ENCODE results near the gene ATP5MC2. TPM values are rescaled to one million over a fixed set of nuclear protein-coding genes. Genes with fewer than 3 reads are reported as not detected.

The ATP5MC2 gene
- total and polyA plus RNA-seq, 9 of the 15 experiments (the other 6 are each of a cell fraction or from before 2014, with no cell fraction given) = 314 to 1,208 (median 468) TPM

DNA sequence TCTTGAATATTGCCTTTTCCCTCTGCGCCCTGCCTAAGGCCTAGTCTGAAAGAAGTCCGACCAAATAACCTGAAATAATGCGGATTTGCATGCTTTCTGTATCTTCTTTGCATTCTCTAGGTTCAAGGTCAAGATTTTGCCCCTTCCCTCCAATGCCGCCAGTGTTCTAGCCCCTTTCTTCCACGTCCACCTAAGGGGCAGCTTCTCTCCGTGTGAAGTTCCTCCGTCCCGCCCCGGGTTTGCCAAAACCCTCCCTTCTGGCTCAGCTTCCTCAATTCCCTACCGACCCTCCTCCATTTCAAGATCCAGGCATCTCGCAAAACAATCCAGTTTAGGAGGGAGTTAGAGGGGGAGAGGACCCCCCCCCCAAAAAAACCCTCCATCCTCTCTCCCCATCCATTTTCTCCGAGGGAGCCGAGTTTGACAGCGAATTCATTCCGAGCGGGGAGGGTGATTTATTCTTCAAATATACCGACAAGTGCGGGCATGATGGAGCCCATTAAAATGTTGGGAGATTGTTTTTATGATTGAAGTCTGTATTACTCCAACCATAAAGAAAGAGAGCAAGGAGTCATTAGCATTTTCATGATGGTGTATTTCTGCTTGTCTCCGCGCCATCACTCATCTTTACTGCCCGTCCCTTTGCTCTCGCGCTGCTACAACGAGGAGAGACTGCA lies 20.9 kb upstream of the ATP5MC2 start:
- in situ Hi-C loops (cut with MboI) = loop anchor here (10.0 kb wide), 1 partner anchor 508 kb away; no protein-coding TSS in a partner anchor
- ChIA-PET POLR2A (interaction anchor here (0.6 to 1.5 kb wide), 4 partner anchors 31 to 393 kb away, joined by 3 read pairs; no protein-coding TSS in a partner anchor), CTCF (ENCODE audit: low intra/inter-chr PET ratio) (interaction anchor here (0.7 kb wide), 1 partner anchor 46 kb away, joined by 5 read pairs; no protein-coding TSS in a partner anchor)
- intact Hi-C loops (cut with micrococcal nuclease) = no loop called here
- Histone ChIP-seq H3K4me3 (no peak overlapping the region), H3K27ac (ENCODE audit: extremely low read depth, low read depth, low read length) (no peak overlapping the region), H3K79me2 (ENCODE audit: control insufficient read depth, insufficient read depth, low read length) (no peaks in the 10 kb centered on the region), H3K4me1 (replicated peaks in 1 of 2; ENCODE audit: control insufficient read depth in 2 of 2, insufficient read depth in 2 of 2, low read length in 2 of 2) (peaks cover 0 to 11% of the 10 kb centered on the region in 2 experiments; a peak in 2 of 5 replicates), H3K27me3 (ENCODE audit: control insufficient read depth in 2 of 2, insufficient read depth in 2 of 2, low read length in 2 of 2) (peaks cover 54 to 64% of the 10 kb centered on the region in 2 experiments), H3K9ac (ENCODE audit: insufficient read depth in 1 of 2, low read depth in 2 of 2, low read length in 2 of 2) (no peak overlapping the region), H3K9me1 (ENCODE audit: control insufficient read depth, insufficient read depth, low read length) (no peaks in the 10 kb centered on the region), H2AFZ (ENCODE audit: low read depth, low read length) (no peak overlapping the region), H3K36me3 (ENCODE audit: control insufficient read depth, insufficient read depth, low read length) (no peaks in the 10 kb centered on the region), H3K9me3 (replicated peaks; ENCODE audit: control insufficient read depth, insufficient read depth, low read depth, low read length) (no peaks in the 10 kb centered on the region), H3K4me2 (ENCODE audit: insufficient read depth, low read length) (peak overlapping the region; percentile 34; the same call in 1 of the 2 replicates), H4K20me1 (replicated peaks; ENCODE audit: control insufficient read depth, insufficient read depth, low read length) (peaks cover 11% of the 10 kb centered on the region; the same call in 1 of the 2 replicates)
- 30% methylated on average over 24 of the region's 24 CpGs for WGBS (ENCODE audit: insufficient coverage, low coverage, missing lambda C conversion rate)
- ATAC-seq = no peak
- TF ChIP-seq EZH2 (IDR thresholded peaks at IDR 0.05; ENCODE audit: borderline replicate concordance, low read depth, low read length) (0 out of 2 replicates have a peak, but pooled peaks have one; percentile 35), ZNF445 (CRISPR knock-in tag; IDR thresholded peaks at IDR 0.05; ENCODE audit: low read depth) (no peak)
- BruUV-seq (replicated peaks) = no TSS peak
- DNase-seq (ENCODE audit: extremely low read depth in 1 of 4, low spot score in 3 of 4) = no peak
- FAIRE-seq = no peak

- ChIA-PET POLR2A (interaction anchor here (0.6 kb wide), 1 partner anchor 242 kb away, joined by 3 read pairs; no protein-coding TSS in a partner anchor), CTCF (ENCODE audit: low intra/inter-chr PET ratio) (no interaction called here)
- peak; percentile 96 for TF ChIP-seq RFX5 (IDR thresholded peaks at IDR 0.05; ENCODE audit: low read depth, low read length)
- TF ChIP-seq ZBTB1 (CRISPR knock-in tag; IDR thresholded peaks at IDR 0.05; ENCODE audit: borderline replicate concordance, low read depth) = no peak
- TF ChIP-seq FOXM1 (IDR thresholded peaks at IDR 0.05; ENCODE audit: low read depth) = no peak
- no peak for TF ChIP-seq FOXM1 (CRISPR knock-in tag; IDR thresholded peaks at IDR 0.05; ENCODE audit: low read depth)
- TF ChIP-seq, protein P1, sequence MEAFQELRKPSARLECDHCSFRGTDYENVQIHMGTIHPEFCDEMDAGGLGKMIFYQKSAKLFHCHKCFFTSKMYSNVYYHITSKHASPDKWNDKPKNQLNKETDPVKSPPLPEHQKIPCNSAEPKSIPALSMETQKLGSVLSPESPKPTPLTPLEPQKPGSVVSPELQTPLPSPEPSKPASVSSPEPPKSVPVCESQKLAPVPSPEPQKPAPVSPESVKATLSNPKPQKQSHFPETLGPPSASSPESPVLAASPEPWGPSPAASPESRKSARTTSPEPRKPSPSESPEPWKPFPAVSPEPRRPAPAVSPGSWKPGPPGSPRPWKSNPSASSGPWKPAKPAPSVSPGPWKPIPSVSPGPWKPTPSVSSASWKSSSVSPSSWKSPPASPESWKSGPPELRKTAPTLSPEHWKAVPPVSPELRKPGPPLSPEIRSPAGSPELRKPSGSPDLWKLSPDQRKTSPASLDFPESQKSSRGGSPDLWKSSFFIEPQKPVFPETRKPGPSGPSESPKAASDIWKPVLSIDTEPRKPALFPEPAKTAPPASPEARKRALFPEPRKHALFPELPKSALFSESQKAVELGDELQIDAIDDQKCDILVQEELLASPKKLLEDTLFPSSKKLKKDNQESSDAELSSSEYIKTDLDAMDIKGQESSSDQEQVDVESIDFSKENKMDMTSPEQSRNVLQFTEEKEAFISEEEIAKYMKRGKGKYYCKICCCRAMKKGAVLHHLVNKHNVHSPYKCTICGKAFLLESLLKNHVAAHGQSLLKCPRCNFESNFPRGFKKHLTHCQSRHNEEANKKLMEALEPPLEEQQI (IDR thresholded peaks at IDR 0.05) = no peak
- no peak for TF ChIP-seq PTBP1 (IDR thresholded peaks at IDR 0.05; ENCODE audit: low read depth, low read length)
- TF ChIP-seq NFIX (CRISPR knock-in tag; IDR thresholded peaks at IDR 0.05; ENCODE audit: low read depth) = no peak
- peak; percentile 49 for TF ChIP-seq RFX1 (IDR thresholded peaks at IDR 0.05)
- no peak for TF ChIP-seq ZNF217 (CRISPR knock-in tag; IDR thresholded peaks at IDR 0.05)
- no peak for TF ChIP-seq DNMT1 (IDR thresholded peaks at IDR 0.05)
Measured at GRCh38 chr12:53696285-53696654, 20.4 kb upstream of the ATP5MC2 start.

More at GRCh38 chr12:53696285-53696654, 20.4 kb upstream of the ATP5MC2 start:
- in situ Hi-C loops (cut with MboI) = loop anchor here (10.0 kb wide), 1 partner anchor 509 kb away; no protein-coding TSS in a partner anchor
- peak; percentile 95 for ATAC-seq
- no peak overlapping the region for H2AFZ ChIP-seq (ENCODE audit: low read depth, low read length)
- 7% methylated on average over 8 of the region's 11 CpGs for WGBS (ENCODE audit: insufficient coverage, low coverage, missing lambda C conversion rate)
- H3K27ac ChIP-seq (ENCODE audit: extremely low read depth, low read depth, low read length) = no peak overlapping the region
- peak; percentile 92 for FAIRE-seq
- DNase-seq (ENCODE audit: extremely low read depth in 1 of 4, low spot score in 3 of 4) = peak; percentile 59 to 94 (median 65)
- no peaks in the 10 kb centered on the region for H3K9me3 ChIP-seq (replicated peaks; ENCODE audit: control insufficient read depth, insufficient read depth, low read depth, low read length)
- H3K9ac ChIP-seq (ENCODE audit: insufficient read depth in 1 of 2, low read depth in 2 of 2, low read length in 2 of 2) = no peak overlapping the region
- H3K9me1 ChIP-seq (ENCODE audit: control insufficient read depth, insufficient read depth, low read length) = no peaks in the 10 kb centered on the region
- peaks cover 54 to 60% of the 10 kb centered on the region in 2 experiments for H3K27me3 ChIP-seq (ENCODE audit: control insufficient read depth in 2 of 2, insufficient read depth in 2 of 2, low read length in 2 of 2)
- intact Hi-C loops (cut with micrococcal nuclease) = no loop called here
- no TSS peak for BruUV-seq (replicated peaks)
- H3K4me2 ChIP-seq (ENCODE audit: insufficient read depth, low read length) = peak overlapping the region; percentile 34; the same call in 1 of the 2 replicates
- no peaks in the 10 kb centered on the region for H3K79me2 ChIP-seq (ENCODE audit: control insufficient read depth, insufficient read depth, low read length)
- H3K36me3 ChIP-seq (ENCODE audit: control insufficient read depth, insufficient read depth, low read length) = no peaks in the 10 kb centered on the region
- H3K4me3 ChIP-seq = no peak overlapping the region
- peaks cover 0 to 11% of the 10 kb centered on the region in 2 experiments; a peak in 2 of 5 replicates for H3K4me1 ChIP-seq (replicated peaks in 1 of 2; ENCODE audit: control insufficient read depth in 2 of 2, insufficient read depth in 2 of 2, low read length in 2 of 2)
- H4K20me1 ChIP-seq (replicated peaks; ENCODE audit: control insufficient read depth, insufficient read depth, low read length) = peaks cover 11% of the 10 kb centered on the region; the same call in 1 of the 2 replicates

Measured in K562 (cell line).